GM12865 (cell line): Measurements from ENCODE around the gene DARS2.
A peak's percentile ranks its signal among the peaks of the same experiment; 100 is the strongest.
"Not testable (repeated sequence)": the region's sequence is repeated elsewhere in the genome, so short reads cannot be mapped to it uniquely, and the experiment has no call there.

ENCODE experiments used
- DNase-seq: peaks from one replicate; pipeline ENCODE4 v3.0.0; 2010; ENCODE audit warnings: low read depth
- H3K4me3 ChIP-seq: 2 replicates; pipeline ENCODE4 v1.5.1; 2011; ENCODE audit warnings: mild to moderate bottlenecking, low read depth, low read length, control low read depth
- CTCF ChIP-seq: IDR thresholded peaks from 2 replicates; pipeline ENCODE4 v1.5.1; 2011; ENCODE audit warnings: low read length, control low read depth, low read depth, inconsistent platforms; ENCODE audit not compliant: insufficient read depth; ENCODE audit errors: missing control alignments

The DARS2 gene

GRCh38 chr1:173852105-173852504 is 27.6 kb downstream of the DARS2 start:
- H3K4me3 ChIP-seq, result no peak overlapping the region
- DNase-seq, result no peak
- no peak for TF ChIP-seq CTCF

- no peak for TF ChIP-seq CTCF
- no peak overlapping the region for H3K4me3 ChIP-seq
- no peak for DNase-seq
These were observed 28.6 kb downstream of the DARS2 start for GRCh38 chr1:173853074-173853473.

- DNase-seq, result no peak
- H3K4me3 ChIP-seq, result no peak overlapping the region
- TF ChIP-seq CTCF, result no peak
These were observed 31.5 kb downstream of the DARS2 start for GRCh38 chr1:173856014-173856413.

GRCh38 chr1:173856903-173857302 is 32.4 kb downstream of the DARS2 start:
- DNase-seq, result no peak
- no peak for TF ChIP-seq CTCF
- no peak overlapping the region for H3K4me3 ChIP-seq

DNA sequence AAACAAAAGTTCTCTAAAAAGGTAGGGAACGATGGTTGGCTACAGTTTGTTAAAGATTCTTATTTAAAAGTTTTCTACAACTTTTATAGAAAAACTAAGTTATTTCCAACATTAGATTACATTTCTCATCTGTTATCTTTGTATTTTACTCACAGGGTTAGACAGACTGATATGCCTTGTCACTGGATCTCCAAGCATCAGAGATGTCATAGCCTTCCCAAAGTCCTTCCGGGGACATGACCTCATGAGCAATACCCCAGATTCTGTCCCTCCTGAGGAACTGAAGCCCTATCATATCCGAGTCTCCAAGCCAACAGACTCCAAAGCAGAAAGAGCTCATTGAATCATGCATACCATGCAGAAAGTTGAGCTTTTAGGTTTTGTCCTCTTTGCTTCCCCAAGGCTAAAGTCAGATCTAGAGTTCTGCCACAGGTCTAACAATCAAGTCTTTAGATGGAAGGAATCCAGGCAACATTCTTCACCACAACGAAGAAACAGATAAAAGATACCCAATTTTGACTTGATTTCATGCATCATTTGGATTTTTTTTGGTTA is 33.0 kb downstream of the DARS2 start:
- DNase-seq, result no peak
- H3K4me3 ChIP-seq, result no peak overlapping the region
- no peak for TF ChIP-seq CTCF

DNA sequence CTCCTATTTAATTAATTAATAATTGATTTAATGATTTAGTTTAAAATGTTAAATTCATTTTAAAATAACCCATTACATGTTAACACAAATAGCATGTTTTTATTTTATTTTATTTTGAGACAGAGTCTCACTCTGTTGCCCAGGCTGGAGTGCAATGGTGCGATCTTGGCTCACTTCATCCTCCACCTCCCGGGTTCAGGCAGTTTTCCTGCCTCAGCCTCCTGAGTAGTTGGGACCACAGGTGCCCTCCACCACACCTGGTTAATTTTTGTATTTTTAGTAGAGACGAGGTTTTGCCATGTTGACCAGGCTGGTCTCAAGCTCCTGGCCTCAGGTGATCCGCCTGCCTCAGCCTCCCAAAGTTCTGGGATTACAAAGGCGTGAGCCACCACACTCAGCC is 35.1 kb downstream of the DARS2 start:
- H3K4me3 ChIP-seq, DNase-seq: not testable (repeated sequence)

GRCh38 chr1:173860065-173860464 is 35.6 kb downstream of the DARS2 start:
- TF ChIP-seq CTCF, result no peak
- H3K4me3 ChIP-seq, result no peak overlapping the region
- no peak for DNase-seq

DNA sequence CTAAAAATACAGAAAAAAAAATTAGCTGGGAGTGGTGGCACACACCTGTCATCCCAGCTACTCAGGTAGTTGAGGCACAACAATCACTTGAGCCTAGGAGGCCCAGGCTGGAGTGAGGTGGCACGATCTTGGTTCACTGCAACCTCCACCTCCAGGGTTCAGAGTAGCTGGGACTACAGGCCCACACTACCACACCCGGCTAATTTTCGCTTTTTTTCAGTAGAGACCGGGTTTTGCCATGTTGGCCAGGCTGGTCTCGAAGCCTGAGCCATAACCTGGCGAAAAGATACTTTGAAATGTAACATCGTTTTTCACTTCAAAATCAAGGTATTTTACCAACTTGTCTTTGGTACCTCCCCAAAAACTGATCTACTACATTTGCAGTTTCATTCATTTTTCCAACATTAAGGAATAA is 37.3 kb downstream of the DARS2 start:
- no peak for TF ChIP-seq CTCF
- peak; percentile 70 for DNase-seq
- no peak overlapping the region for H3K4me3 ChIP-seq

DNA sequence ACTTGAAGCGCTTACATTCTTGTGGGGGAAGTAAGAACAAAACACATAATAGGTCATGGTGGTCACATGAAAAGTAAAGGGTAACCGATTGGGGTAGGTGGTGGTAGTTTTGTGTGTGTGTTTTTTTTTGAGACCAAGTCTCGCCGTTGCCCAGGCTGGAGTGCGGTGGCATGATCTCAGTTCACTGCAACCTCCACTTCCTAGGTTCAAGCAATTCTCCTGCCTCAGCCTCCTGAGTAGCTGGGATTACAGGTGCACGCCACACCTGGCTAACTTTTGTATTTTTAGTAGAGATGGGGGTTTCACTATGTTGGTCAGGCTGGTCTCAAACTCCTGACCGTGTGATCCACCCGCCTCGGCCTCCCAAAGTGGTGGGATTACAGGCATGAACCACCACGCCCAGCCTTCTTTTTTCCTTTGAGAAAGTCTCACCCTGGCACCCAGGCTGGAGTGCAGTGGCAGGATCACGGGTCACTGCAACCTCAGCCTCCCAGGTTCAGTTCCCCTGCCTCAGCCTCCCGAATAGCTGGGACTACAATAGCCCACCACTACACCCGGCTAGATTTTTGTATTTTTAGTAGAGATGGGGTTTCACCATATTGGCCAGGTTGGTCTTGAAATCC is 37.8 kb downstream of the DARS2 start:
- DNase-seq, result peak; percentile 67
- H3K4me3 ChIP-seq, result not testable (repeated sequence)
